Stimulated activated naive CD8-positive, alpha-beta T cell treated with anti-CD3 and anti-CD28 coated beads, Interleukin-15, amount 100 ng/mL, for 72 hours (primary cell): ENCODE results near the gene OR52W1.
A peak's percentile ranks its signal among the peaks of the same experiment; 100 is the strongest.
"Not testable (repeated sequence)": the region's sequence is repeated elsewhere in the genome, so short reads cannot be mapped to it uniquely, and the experiment has no call there.

ENCODE experiments used
- ATAC-seq: fragments of 150-1000 bp; cut with Tn5 transposase; 2 replicates; pipeline ENCODE4 v1.10.0; 2021; ENCODE audit warnings: mild to moderate bottlenecking, moderate library complexity
- DNase-seq, 2 donors: peaks; one replicate each; pipeline ENCODE4 v3.0.0; 2021 to 2022
- H3K27ac Mint-ChIP-seq, 2 donors: one replicate each; pipeline ENCODE4 v1.8.0; 2022; ENCODE audit warnings: mild to moderate bottlenecking in 2 of 2, mixed read lengths in 2 of 2, moderate library complexity in 2 of 2
- H3K27me3 Mint-ChIP-seq: one replicate; pipeline ENCODE4 v1.8.0; 2022; ENCODE audit warnings: mixed read lengths
- H3K4me1 Mint-ChIP-seq: one replicate; pipeline ENCODE4 v1.8.0; 2022; ENCODE audit warnings: mild to moderate bottlenecking, mixed read lengths
- H3K4me3 Mint-ChIP-seq, 2 donors: one replicate each; pipeline ENCODE4 v1.8.0; 2022; ENCODE audit warnings: mild to moderate bottlenecking in 2 of 2, mixed read lengths in 2 of 2, moderate library complexity in 1 of 2
- H3K9me3 Mint-ChIP-seq, 2 donors: one replicate each; pipeline ENCODE4 v1.8.0; 2022; ENCODE audit warnings: mixed read lengths in 2 of 2

Gene OR52W1

GRCh38 chr11:6237266-6237665 lies 38.2 kb downstream of the OR52W1 start:
- Mint-ChIP-seq H3K27me3 (no peaks in the 10 kb centered on the region), H3K4me3 (no peak overlapping the region), H3K4me1 (peaks cover 18% of the 10 kb centered on the region), H3K9me3 (no peaks in the 10 kb centered on the region), H3K27ac (no peak overlapping the region)
- no peak for ATAC-seq
- no peak for DNase-seq

- peaks cover 18% of the 10 kb centered on the region for H3K4me1 Mint-ChIP-seq
- no peak overlapping the region for H3K4me3 Mint-ChIP-seq
- no peaks in the 10 kb centered on the region for H3K27me3 Mint-ChIP-seq
- H3K27ac Mint-ChIP-seq = no peak overlapping the region
- ATAC-seq (no peak), DNase-seq (no peak)
- no peaks in the 10 kb centered on the region for H3K9me3 Mint-ChIP-seq
Observed at GRCh38 chr11:6237761-6238302, 38.8 kb downstream of the OR52W1 start.

GRCh38 chr11:6238902-6239301 lies 39.9 kb downstream of the OR52W1 start, which contains the start of gene CNGA4:
TSS of gene CNGA4 (plus strand) at chr11:6239089. CDS start at chr11:6239207, 118 bp downstream.
- no peak within 1 kb of the TSS for H3K4me3 Mint-ChIP-seq
- peaks cover 8% of the 10 kb centered on the region for H3K27me3 Mint-ChIP-seq
- DNase-seq (no peak), ATAC-seq (no peak)
- H3K9me3 Mint-ChIP-seq = no peaks in the 10 kb centered on the region
- no peak within 1 kb of the TSS for H3K27ac Mint-ChIP-seq
- peaks cover 11% of the 10 kb centered on the region for H3K4me1 Mint-ChIP-seq

- ATAC-seq = no peak
Observed at GRCh38 chr11:6240139-6240538, 41.1 kb downstream of the OR52W1 start.

GRCh38 chr11:6240781-6241180 lies 41.8 kb downstream of the OR52W1 start:
- Mint-ChIP-seq H3K27ac (no peak overlapping the region), H3K4me1 (no peaks in the 10 kb centered on the region), H3K4me3 (no peak overlapping the region), H3K27me3 (peaks cover 8% of the 10 kb centered on the region), H3K9me3 (no peaks in the 10 kb centered on the region)
- ATAC-seq (no peak), DNase-seq (no peak)

More at GRCh38 chr11:6240139-6240538, 41.1 kb downstream of the OR52W1 start:
- peaks cover 5% of the 10 kb centered on the region for H3K4me1 Mint-ChIP-seq
- DNase-seq = no peak
- peaks cover 8% of the 10 kb centered on the region for H3K27me3 Mint-ChIP-seq
- H3K9me3 Mint-ChIP-seq = no peaks in the 10 kb centered on the region
- no peak overlapping the region for H3K27ac Mint-ChIP-seq
- H3K4me3 Mint-ChIP-seq = no peak overlapping the region

GRCh38 chr11:6241316-6241715 lies 42.3 kb downstream of the OR52W1 start:
- H3K9me3 Mint-ChIP-seq = no peaks in the 10 kb centered on the region
- ATAC-seq = no peak
- H3K27me3 Mint-ChIP-seq = peaks cover 8% of the 10 kb centered on the region

GRCh38 chr11:6245536-6245935 lies 46.5 kb downstream of the OR52W1 start:
- no peak for ATAC-seq
- H3K27ac Mint-ChIP-seq = no peak overlapping the region
- no peaks in the 10 kb centered on the region for H3K9me3 Mint-ChIP-seq
- no peaks in the 10 kb centered on the region for H3K4me1 Mint-ChIP-seq
- DNase-seq = no peak
- H3K27me3 Mint-ChIP-seq = peaks cover 8% of the 10 kb centered on the region
- H3K4me3 Mint-ChIP-seq = no peak overlapping the region

More at GRCh38 chr11:6241316-6241715, 42.3 kb downstream of the OR52W1 start:
- no peak overlapping the region for H3K4me3 Mint-ChIP-seq
- H3K27ac Mint-ChIP-seq = no peak overlapping the region
- no peaks in the 10 kb centered on the region for H3K4me1 Mint-ChIP-seq
- DNase-seq = no peak

- no peak for ATAC-seq
- no peaks in the 10 kb centered on the region for H3K4me1 Mint-ChIP-seq
Observed at GRCh38 chr11:6248248-6248647, 49.2 kb downstream of the OR52W1 start.

GRCh38 chr11:6248897-6249296 lies 49.9 kb downstream of the OR52W1 start:
- not testable (repeated sequence) for H3K4me1 Mint-ChIP-seq, H3K27ac Mint-ChIP-seq, ATAC-seq, H3K4me3 Mint-ChIP-seq, H3K27me3 Mint-ChIP-seq, H3K9me3 Mint-ChIP-seq, DNase-seq

More at GRCh38 chr11:6248248-6248647, 49.2 kb downstream of the OR52W1 start:
- H3K9me3 Mint-ChIP-seq = no peaks in the 10 kb centered on the region
- no peak overlapping the region for H3K4me3 Mint-ChIP-seq
- H3K27ac Mint-ChIP-seq = peak overlapping the region in 1 of 2 donors; percentile 38
- no peak for DNase-seq
- peaks cover 6% of the 10 kb centered on the region for H3K27me3 Mint-ChIP-seq
